C4-2B (cell line): ENCODE measurements around the gene KRT26.
"Not testable (repeated sequence)": the region's sequence is repeated elsewhere in the genome, so short reads cannot be mapped to it uniquely, and the experiment has no call there.

Source experiments
- H3K27ac ChIP-seq: fragments of 450-650 bp; 2 replicates; pipeline ENCODE4 v1.5.1; 2017
- ZFX ChIP-seq: fragments of 450-650 bp; IDR thresholded peaks from 2 replicates; pipeline ENCODE4 v1.6.1; 2017
- TF ChIP-seq, protein P1 (sequence below): fragments of 450-650 bp; conservative IDR thresholded peaks from 2 replicates; pipeline ENCODE4 v1.5.1; 2017; ENCODE audit warnings: mild to moderate bottlenecking

Gene KRT26

DNA sequence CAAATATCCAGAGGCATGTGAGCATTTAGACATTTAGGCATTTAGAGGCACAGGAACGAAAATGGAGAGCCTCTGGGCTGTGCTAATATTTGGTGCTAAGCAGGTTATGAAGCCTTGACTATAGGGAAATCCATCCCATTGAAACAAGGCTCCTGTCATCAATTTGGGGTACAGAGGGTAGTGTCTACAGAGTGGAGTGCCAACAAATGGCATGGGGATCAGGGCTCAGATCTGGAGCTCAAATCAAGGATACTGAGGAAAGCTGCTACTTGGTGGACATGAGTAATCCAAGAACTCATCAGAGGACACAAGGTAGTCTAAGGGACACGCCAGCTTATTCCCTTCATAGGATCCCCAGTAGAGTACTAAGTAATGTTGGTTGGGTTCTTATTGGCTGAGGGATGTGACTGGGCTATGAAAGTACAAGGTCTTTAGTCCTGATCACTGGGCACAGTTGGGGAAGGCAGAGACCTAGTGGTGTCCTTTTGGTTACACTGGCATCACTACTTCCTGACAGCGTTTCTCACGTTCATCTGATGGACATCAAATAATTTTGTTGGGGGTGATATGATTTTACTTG lies 45.2 kb upstream of the KRT26 start:
- no peak overlapping the region for H3K27ac ChIP-seq
- no peak for TF ChIP-seq ZFX
- TF ChIP-seq, protein P1, sequence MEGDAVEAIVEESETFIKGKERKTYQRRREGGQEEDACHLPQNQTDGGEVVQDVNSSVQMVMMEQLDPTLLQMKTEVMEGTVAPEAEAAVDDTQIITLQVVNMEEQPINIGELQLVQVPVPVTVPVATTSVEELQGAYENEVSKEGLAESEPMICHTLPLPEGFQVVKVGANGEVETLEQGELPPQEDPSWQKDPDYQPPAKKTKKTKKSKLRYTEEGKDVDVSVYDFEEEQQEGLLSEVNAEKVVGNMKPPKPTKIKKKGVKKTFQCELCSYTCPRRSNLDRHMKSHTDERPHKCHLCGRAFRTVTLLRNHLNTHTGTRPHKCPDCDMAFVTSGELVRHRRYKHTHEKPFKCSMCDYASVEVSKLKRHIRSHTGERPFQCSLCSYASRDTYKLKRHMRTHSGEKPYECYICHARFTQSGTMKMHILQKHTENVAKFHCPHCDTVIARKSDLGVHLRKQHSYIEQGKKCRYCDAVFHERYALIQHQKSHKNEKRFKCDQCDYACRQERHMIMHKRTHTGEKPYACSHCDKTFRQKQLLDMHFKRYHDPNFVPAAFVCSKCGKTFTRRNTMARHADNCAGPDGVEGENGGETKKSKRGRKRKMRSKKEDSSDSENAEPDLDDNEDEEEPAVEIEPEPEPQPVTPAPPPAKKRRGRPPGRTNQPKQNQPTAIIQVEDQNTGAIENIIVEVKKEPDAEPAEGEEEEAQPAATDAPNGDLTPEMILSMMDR: no peak

DNA sequence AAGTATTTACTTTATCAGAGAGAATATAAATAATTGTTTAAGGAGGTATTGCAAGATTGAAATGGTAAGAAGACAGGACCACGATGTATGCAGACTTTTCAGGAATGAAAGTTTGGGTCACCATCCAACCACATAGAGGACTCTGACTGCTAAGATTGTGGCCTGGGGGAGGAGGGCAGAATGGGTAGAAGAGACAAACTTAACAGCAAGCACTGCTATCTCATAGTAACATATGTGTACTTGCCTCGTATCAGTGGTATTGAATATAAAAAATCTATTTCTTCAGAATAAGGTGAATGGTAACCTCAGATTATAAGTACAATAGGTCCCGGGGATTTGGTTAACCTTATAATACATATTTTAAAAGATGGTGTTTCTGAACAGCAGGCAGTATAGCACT lies 44.6 kb upstream of the KRT26 start:
- H3K27ac ChIP-seq: no peak overlapping the region
- TF ChIP-seq ZFX: no peak
- TF ChIP-seq, protein P1: no peak

- H3K27ac ChIP-seq: no peak overlapping the region
- TF ChIP-seq, protein P1: no peak
- TF ChIP-seq ZFX: no peak
Observed at GRCh38 chr17:40815381-40815780, 43.4 kb upstream of the KRT26 start.

DNA sequence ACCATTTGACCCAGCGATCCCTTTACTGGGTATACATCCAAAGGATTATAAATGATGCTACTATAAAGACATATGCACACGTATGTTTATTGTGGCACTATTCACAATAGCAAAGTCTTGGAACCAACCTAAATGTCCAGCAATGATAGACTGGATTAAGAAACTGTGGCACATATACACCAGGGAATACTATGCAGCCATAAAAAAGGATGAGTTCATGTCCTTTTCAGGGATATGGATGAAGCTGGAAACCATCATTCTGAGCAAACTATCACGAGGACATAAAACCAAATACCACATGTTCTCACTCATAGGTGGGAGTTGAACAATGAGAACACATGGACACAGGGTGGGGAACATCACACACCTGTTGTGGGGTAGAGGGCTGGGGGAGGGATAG lies 42.7 kb upstream of the KRT26 start:
- H3K27ac ChIP-seq: not testable (repeated sequence)

DNA sequence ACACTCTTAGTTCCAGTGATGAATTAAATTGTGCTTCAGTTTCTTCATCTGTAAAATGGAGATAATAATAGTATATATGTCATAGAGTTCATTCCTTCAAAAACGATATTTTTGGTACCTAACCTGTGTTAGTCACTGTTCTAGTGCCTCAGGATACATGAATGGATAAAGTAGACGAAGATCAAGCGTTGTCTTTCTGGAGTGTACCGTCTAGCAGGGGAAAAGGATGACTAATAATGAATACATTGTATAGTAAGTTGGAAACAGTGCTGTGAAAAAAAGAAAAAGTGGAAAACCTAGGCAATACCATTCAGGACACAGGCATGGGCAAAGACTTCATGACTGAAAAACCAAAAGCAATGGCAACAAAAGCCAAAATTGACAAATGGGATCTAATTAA lies 41.8 kb upstream of the KRT26 start:
- TF ChIP-seq, protein P1: no peak
- no peak for TF ChIP-seq ZFX
- no peak overlapping the region for H3K27ac ChIP-seq

DNA sequence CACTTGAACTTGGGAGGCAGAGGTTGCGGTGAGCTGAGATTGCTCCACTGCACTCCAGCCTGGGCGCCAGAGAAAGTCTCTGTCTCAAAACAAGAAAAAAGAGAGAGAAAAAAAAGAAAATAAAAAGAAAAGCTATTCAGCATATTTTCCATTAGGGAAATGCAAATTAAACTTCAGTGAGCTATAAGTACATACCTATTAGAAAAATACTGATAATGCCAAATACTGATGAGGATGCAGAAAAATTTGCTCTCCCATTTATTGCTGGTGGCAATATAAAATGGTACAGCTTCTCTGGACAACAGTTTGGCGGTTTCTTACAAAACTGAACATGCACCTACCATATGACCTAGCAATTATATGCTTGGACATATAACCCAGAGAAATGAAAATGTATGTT lies 40.6 kb upstream of the KRT26 start:
- no peak overlapping the region for H3K27ac ChIP-seq
- TF ChIP-seq, protein P1: no peak
- TF ChIP-seq ZFX: no peak

- TF ChIP-seq, protein P1: no peak
- TF ChIP-seq ZFX: no peak
- no peak overlapping the region for H3K27ac ChIP-seq
Observed at GRCh38 chr17:40810494-40810893, 38.5 kb upstream of the KRT26 start.

GRCh38 chr17:40809721-40810421 lies 37.9 kb upstream of the KRT26 start:
- H3K27ac ChIP-seq: no peak overlapping the region

More at GRCh38 chr17:40809721-40810421, 37.9 kb upstream of the KRT26 start:
- TF ChIP-seq ZFX: no peak
- TF ChIP-seq, protein P1: no peak
